Endothelial cell of umbilical vein (primary cell): ENCODE data around the gene EZR. TPM values are rescaled to one million over a fixed set of nuclear protein-coding genes. Genes with fewer than 3 reads are reported as not detected.

Experiments
- BruUV-seq: library from RNA; stranded (reverse); fragments of 400-500 nt; replicated peaks from 2 replicates; lab custom pipeline; 2021; lab: Mats Ljungman, UMichigan
- CTCF ChIA-PET: fragments of 300-600, 350-600 bp; sonication (Branson Sonifier 250); formaldehyde crosslinking; loops from one replicate; lab custom pipeline; 2021; ENCODE audit warnings: antibody characterized with exemption, inconsistent platforms; lab: Charles Lee
- POLR2A ChIA-PET: fragments of 300-600, 350-600 bp; sonication (Branson Sonifier 250); formaldehyde crosslinking; loops from one replicate; lab custom pipeline; 2021; ENCODE audit warnings: antibody characterized with exemption, inconsistent platforms; lab: Charles Lee
- DNase-seq: peaks from one replicate; pipeline ENCODE4 v3.0.0-alpha.2; 2011; ENCODE audit warnings: low read depth, low spot score
- FAIRE-seq: peaks from 2 replicates; lab custom pipeline; 2011; peaks lifted over from hg19 to GRCh38; lab: Jason Lieb, UNC
- H2AFZ ChIP-seq: 2 replicates; pipeline ENCODE4 v1.6.0; 2012; ENCODE audit warnings: low read depth, low read length, control low read depth, inconsistent platforms
- H3K27ac ChIP-seq: 2 replicates; pipeline ENCODE4 v1.5.1; 2011; ENCODE audit warnings: low read depth, mild to moderate bottlenecking, control low read depth, low read length, moderate library complexity; ENCODE audit not compliant: insufficient read depth
- H3K27me3 ChIP-seq, 2 experiments: 2 replicates each; pipeline versions ENCODE4 v1.6.0 to v1.6.1; 2011; ENCODE audit warnings: low read length in 2 of 2, mixed read lengths in 1 of 2; ENCODE audit not compliant: control insufficient read depth in 2 of 2, insufficient read depth in 2 of 2
- H3K36me3 ChIP-seq, 2 experiments: 2 replicates in 1 of 2; 3 replicates in 1 of 2; pipeline ENCODE4 v1.5.1; 2011; ENCODE audit warnings: low read length in 2 of 2, mild to moderate bottlenecking in 1 of 2, moderate library complexity in 1 of 2; ENCODE audit not compliant: control insufficient read depth in 2 of 2, insufficient read depth in 2 of 2; ENCODE audit errors: extremely low read depth in 1 of 2
- H3K4me1 ChIP-seq: 3 replicates; pipeline ENCODE4 v1.5.1; 2011; ENCODE audit warnings: mild to moderate bottlenecking, low read length; ENCODE audit not compliant: control insufficient read depth, insufficient read depth; ENCODE audit errors: extremely low read depth
- H3K4me2 ChIP-seq: 2 replicates; pipeline ENCODE4 v1.6.1; 2011; ENCODE audit warnings: low read length, control low read depth, mixed read lengths; ENCODE audit not compliant: insufficient read depth
- H3K4me3 ChIP-seq, 3 experiments: fragments of 200-600 bp in 1 of 3; sonication (generic), shearing (Covaris generic) in 1 of 3; replicated peaks in 1 of 3; 2 replicates each; pipeline ENCODE4 v1.5.1; 2011 to 2016; ENCODE audit warnings: control low read depth in 3 of 3, low read length in 3 of 3, mild to moderate bottlenecking in 2 of 3, inconsistent platforms in 1 of 3, low read depth in 1 of 3, moderate library complexity in 1 of 3; ENCODE audit not compliant: insufficient read depth in 1 of 3
- H3K79me2 ChIP-seq: 2 replicates; pipeline ENCODE4 v1.6.0; 2012; ENCODE audit warnings: low read length, inconsistent platforms; ENCODE audit not compliant: control insufficient read depth, insufficient read depth
- H3K9ac ChIP-seq: replicated peaks from 2 replicates; pipeline ENCODE3; 2011; ENCODE audit warnings: low read length, control low read depth; ENCODE audit not compliant: insufficient read depth; ENCODE audit errors: extremely low read depth
- H3K9me1 ChIP-seq: replicated peaks from 3 replicates; pipeline ENCODE4 v1.6.0; 2011; ENCODE audit warnings: mild to moderate bottlenecking, low read length; ENCODE audit not compliant: control insufficient read depth, insufficient read depth; ENCODE audit errors: extremely low read depth
- H3K9me3 ChIP-seq: replicated peaks from 2 replicates; pipeline ENCODE4 v1.5.1; 2012; ENCODE audit warnings: low read length, inconsistent platforms; ENCODE audit not compliant: control insufficient read depth, insufficient read depth
- H4K20me1 ChIP-seq: replicated peaks from 2 replicates; pipeline ENCODE3; 2011; ENCODE audit warnings: mild to moderate bottlenecking, low read length; ENCODE audit not compliant: control insufficient read depth, insufficient read depth; ENCODE audit errors: extremely low read depth
- EZH2 ChIP-seq: IDR thresholded peaks from 2 replicates; pipeline ENCODE4 v1.6.1; 2012; ENCODE audit warnings: borderline replicate concordance, low read depth, mild to moderate bottlenecking, moderate library complexity, low read length, inconsistent platforms; ENCODE audit not compliant: severe bottlenecking
- FOS ChIP-seq: IDR thresholded peaks from 2 replicates; pipeline ENCODE4 v1.6.1; 2011; ENCODE audit warnings: mild to moderate bottlenecking, low read length, moderate library complexity, borderline replicate concordance; ENCODE audit not compliant: insufficient read depth
- GATA2 ChIP-seq: IDR thresholded peaks from 2 replicates; pipeline ENCODE4 v1.7.0; 2011; ENCODE audit warnings: low read depth, mild to moderate bottlenecking, moderate library complexity, mixed read lengths, low read length; ENCODE audit not compliant: insufficient read length, insufficient read depth
- JUN ChIP-seq: IDR thresholded peaks from 2 replicates; pipeline ENCODE4 v1.6.1; 2011; ENCODE audit warnings: borderline replicate concordance, low read depth; ENCODE audit not compliant: insufficient read length, insufficient read depth
- MYC ChIP-seq: IDR thresholded peaks from one replicate; pipeline ENCODE4 v1.6.1; 2011; ENCODE audit warnings: mild to moderate bottlenecking, low read depth, low read length
- POLR2A ChIP-seq: IDR thresholded peaks from 2 replicates; pipeline ENCODE4 v1.6.1; 2012; ENCODE audit warnings: low read depth, mild to moderate bottlenecking, control low read depth, low read length
- POLR2AphosphoS5 ChIP-seq: IDR thresholded peaks from 2 replicates; pipeline ENCODE4 v1.6.1; 2012; ENCODE audit warnings: low read depth, mild to moderate bottlenecking, control low read depth, low read length, moderate library complexity; ENCODE audit not compliant: insufficient read depth
- dilution Hi-C: fragments of 300-500 bp; cut with MboI; formaldehyde crosslinking; loops from one replicate; pipeline ENCODE4 v1.15.0; 2019; ENCODE audit warnings: low sequenced_read_pairs; ENCODE audit not compliant: extremely low pct_ligation_motif_present
- intact Hi-C: fragments of 100-400 bp; cut with micrococcal nuclease; formaldehyde crosslinking; loops from one replicate; pipeline ENCODE4 v1.10.0; 2022
- polyA plus RNA-seq, 4 experiments: library from polyadenylated mRNA; depleted of rRNA in 3 of 4; stranded (reverse) in 3 of 4; unstranded in 1 of 4; fragments of >200 nt; gene quantifications; 2 replicates each; pipeline versions ENCODE4 v1.2.1 to v1.2.3, GENCODE V29; 2011 to 2012; ENCODE audit warnings: missing spikeins in 1 of 4
- total RNA-seq: library from RNA; stranded (reverse); gene quantifications from 2 replicates; pipeline ENCODE4 v1.2.3, GENCODE V29; 2021
- TF ChIP-seq, protein P1 (sequence below): IDR thresholded peaks from 2 replicates; pipeline ENCODE4 v1.6.1; 2011; ENCODE audit not compliant: insufficient read depth, insufficient read length
- TF ChIP-seq, protein P2 (sequence below), 2 donors: IDR thresholded peaks; 1 replicate in 1 of 2; 2 replicates in 1 of 2; pipeline ENCODE4 v1.5.1; 2011; ENCODE audit warnings: low read length in 2 of 2, mild to moderate bottlenecking in 2 of 2, moderate library complexity in 2 of 2, control low read depth in 1 of 2, inconsistent platforms in 1 of 2, low read depth in 1 of 2; ENCODE audit not compliant: insufficient read depth in 1 of 2; ENCODE audit errors: extremely low read depth in 1 of 2

The EZR gene
- total and polyA plus RNA-seq, 2 donors (not counting 3 experiments of a cell fraction or from before 2014, with no cell fraction given): 58.5 to 108 TPM

DNA sequence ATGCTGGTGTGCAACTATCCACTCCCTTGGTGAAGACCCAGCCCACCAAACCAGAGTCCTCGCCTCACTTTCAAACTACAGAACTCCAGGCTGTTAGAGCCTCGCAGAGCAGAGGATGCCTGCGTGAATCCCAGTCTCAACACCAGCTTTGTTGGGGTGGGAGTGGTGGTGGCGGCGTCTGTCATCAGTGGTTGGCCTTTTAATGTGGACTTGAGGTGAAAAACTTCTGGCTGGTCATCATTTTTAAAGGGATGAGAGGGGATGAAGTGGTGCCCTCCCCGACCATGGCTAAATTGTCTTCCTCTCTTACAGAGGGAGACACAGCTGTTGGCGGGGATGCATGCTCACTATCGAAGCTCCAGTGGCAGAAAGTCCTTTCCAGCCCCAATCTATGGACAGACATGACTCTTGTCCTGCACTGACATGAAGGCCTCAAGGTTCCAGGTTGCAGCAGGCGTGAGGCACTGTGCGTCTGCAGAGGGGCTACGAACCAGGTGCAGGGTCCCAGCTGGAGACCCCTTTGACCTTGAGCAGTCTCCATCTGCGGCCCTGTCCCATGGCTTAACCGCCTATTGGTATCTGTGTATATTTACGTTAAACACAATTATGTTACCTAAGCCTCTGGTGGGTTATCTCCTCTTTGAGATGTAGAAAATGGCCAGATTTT, 54.9 kb downstream of the EZR start:
- Histone ChIP-seq H3K79me2 (no peaks in the 10 kb centered on the region), H3K27me3 (no peaks in the 10 kb centered on the region), H3K36me3 (peaks cover 6 to 31% of the 10 kb centered on the region in 2 experiments), H4K20me1 (no peaks in the 10 kb centered on the region), H3K9me1 (no peaks in the 10 kb centered on the region), H2AFZ (no peak overlapping the region), H3K4me2 (no peak overlapping the region), H3K9ac (no peak overlapping the region), H3K4me1 (no peaks in the 10 kb centered on the region), H3K27ac (no peak overlapping the region), H3K9me3 (no peaks in the 10 kb centered on the region), H3K4me3 (no peak overlapping the region)
- FAIRE-seq (no peak), DNase-seq (no peak)
- TF ChIP-seq GATA2 (no peak), FOS (no peak), EZH2 (no peak), MYC (no peak), POLR2AphosphoS5 (no peak), POLR2A (no peak), JUN (no peak)
- TF ChIP-seq, protein P1, sequence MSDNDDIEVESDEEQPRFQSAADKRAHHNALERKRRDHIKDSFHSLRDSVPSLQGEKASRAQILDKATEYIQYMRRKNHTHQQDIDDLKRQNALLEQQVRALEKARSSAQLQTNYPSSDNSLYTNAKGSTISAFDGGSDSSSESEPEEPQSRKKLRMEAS: no peak
- TF ChIP-seq, protein P2, sequence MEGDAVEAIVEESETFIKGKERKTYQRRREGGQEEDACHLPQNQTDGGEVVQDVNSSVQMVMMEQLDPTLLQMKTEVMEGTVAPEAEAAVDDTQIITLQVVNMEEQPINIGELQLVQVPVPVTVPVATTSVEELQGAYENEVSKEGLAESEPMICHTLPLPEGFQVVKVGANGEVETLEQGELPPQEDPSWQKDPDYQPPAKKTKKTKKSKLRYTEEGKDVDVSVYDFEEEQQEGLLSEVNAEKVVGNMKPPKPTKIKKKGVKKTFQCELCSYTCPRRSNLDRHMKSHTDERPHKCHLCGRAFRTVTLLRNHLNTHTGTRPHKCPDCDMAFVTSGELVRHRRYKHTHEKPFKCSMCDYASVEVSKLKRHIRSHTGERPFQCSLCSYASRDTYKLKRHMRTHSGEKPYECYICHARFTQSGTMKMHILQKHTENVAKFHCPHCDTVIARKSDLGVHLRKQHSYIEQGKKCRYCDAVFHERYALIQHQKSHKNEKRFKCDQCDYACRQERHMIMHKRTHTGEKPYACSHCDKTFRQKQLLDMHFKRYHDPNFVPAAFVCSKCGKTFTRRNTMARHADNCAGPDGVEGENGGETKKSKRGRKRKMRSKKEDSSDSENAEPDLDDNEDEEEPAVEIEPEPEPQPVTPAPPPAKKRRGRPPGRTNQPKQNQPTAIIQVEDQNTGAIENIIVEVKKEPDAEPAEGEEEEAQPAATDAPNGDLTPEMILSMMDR (IDR thresholded peaks at IDR 0.05; ENCODE audit: extremely low read depth in 1 of 2, insufficient read depth in 1 of 2, low read depth in 1 of 2, low read length in 2 of 2): no peak
- dilution Hi-C loops (no loop called here), intact Hi-C loops (no loop called here)
- no TSS peak for BruUV-seq
- POLR2A ChIA-PET: no interaction called here
- CTCF ChIA-PET: interaction anchor here (0.9 to 2.5 kb wide), 2 partner anchors 29 to 45 kb away, joined by 3 to 9 read pairs; no protein-coding TSS in a partner anchor
